Epithelial cell of proximal tubule (primary cell): Measurements from ENCODE around the gene HS6ST2. TPM values are rescaled to one million over a fixed set of nuclear protein-coding genes. Genes with fewer than 3 reads are reported as not detected.
A peak's percentile ranks its signal among the peaks of the same experiment; 100 is the strongest.

Experiments
- DNase-seq: peaks from one replicate; pipeline ENCODE4 v3.0.0-alpha.2; 2011; ENCODE audit warnings: low read depth
- H3K4me3 ChIP-seq: 2 replicates; pipeline ENCODE4 v1.5.1; 2011; ENCODE audit warnings: low read depth, mild to moderate bottlenecking, low read length
- total RNA-seq: library from RNA; depleted of rRNA; stranded (reverse); fragments of >200 nt; gene quantifications from 2 replicates; pipeline ENCODE4 v1.2.3, GENCODE V29; 2015
- TF ChIP-seq, protein P1 (sequence below): conservative IDR thresholded peaks from 2 replicates; pipeline ENCODE4 v1.5.1; 2012; ENCODE audit warnings: low read depth, mild to moderate bottlenecking, low read length

The HS6ST2 gene
- total RNA-seq, 1 donor from 2014 or later, result 9.2 TPM

DNA sequence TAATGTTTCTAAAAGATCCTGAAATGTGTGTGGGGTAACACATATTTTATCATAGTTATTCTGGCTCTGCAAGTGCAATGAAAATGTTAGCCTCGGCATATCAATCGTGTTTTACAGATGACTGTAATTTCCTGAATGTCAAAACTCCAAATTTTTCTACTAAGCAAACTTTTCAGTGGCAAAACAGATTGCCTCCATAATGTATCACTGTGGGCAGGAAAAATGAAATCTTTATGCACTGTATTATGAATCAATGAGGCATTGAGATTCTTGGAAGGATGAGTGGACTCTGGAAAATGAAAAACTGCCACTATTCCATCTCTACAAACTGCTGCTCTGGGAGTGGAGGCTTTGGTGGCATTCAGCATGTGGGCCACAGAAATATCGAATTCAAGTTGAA is 309.5 kb downstream of the HS6ST2 start:
- H3K4me3 ChIP-seq, result no peak overlapping the region
- no peak for DNase-seq
- TF ChIP-seq, protein P1, sequence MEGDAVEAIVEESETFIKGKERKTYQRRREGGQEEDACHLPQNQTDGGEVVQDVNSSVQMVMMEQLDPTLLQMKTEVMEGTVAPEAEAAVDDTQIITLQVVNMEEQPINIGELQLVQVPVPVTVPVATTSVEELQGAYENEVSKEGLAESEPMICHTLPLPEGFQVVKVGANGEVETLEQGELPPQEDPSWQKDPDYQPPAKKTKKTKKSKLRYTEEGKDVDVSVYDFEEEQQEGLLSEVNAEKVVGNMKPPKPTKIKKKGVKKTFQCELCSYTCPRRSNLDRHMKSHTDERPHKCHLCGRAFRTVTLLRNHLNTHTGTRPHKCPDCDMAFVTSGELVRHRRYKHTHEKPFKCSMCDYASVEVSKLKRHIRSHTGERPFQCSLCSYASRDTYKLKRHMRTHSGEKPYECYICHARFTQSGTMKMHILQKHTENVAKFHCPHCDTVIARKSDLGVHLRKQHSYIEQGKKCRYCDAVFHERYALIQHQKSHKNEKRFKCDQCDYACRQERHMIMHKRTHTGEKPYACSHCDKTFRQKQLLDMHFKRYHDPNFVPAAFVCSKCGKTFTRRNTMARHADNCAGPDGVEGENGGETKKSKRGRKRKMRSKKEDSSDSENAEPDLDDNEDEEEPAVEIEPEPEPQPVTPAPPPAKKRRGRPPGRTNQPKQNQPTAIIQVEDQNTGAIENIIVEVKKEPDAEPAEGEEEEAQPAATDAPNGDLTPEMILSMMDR, result no peak

DNA sequence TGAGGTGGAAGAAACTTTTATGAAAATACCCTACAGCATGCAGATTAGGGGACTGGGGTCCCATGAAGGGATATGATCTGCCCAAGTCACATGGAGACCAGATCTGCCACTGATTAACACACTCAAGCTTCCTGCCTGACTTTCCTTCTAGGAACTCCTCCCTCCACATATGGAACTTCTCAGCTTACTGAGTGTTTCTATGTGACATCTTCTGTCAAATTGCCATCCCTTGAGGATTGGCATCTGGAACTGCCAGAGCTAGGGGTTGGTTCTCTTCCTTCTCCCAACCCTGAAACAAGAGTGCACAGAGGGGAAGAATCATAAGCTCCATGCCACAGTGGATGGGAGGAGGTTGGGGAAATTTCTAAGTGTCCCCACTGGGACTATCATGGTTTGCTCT is 319.0 kb downstream of the HS6ST2 start:
- TF ChIP-seq, protein P1, result no peak
- DNase-seq, result no peak

DNA sequence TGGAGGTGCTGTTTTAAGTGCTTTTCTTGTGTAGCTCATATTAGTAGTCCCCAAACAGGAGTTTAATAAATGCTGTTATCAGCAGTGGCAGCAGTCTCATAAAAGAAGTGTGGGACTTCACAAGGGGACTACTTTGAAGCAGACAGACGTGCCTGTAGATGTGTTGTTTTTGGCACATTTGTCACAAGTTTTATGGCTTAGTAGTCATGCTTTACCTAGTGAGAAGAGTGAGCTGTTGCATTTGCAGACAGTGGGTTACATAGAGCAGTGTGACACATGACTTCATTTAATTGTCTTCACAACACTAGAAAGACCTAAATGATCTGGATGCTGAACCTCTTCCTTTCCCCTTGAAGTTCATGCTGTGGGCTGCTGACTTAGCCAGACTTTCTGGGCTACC is 320.1 kb downstream of the HS6ST2 start:
- TF ChIP-seq, protein P1, result no peak
- no peak for DNase-seq
- no peak overlapping the region for H3K4me3 ChIP-seq

More for the DNA sequence above, 319.0 kb downstream of the HS6ST2 start:
- no peak overlapping the region for H3K4me3 ChIP-seq

DNA sequence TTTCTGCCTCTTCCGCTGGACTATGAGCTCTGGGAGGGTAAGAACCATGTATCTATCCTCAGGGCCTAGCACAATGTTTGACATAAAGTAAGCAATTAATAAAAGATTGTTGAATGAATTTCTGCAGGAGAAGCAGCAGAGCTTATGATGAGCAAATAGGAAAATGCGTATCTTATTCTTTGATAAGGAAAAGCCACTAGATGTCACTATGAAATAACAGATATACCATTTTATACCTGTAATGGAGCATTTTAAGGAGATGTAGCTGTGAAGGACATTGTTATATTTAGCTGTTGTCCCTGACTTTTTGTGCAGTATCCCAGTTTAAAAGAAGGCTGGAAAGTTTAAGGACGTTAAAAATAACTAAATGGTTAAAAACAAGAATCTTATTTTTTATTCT is 322.3 kb downstream of the HS6ST2 start:
- TF ChIP-seq, protein P1, result no peak
- no peak overlapping the region for H3K4me3 ChIP-seq
- no peak for DNase-seq

DNA sequence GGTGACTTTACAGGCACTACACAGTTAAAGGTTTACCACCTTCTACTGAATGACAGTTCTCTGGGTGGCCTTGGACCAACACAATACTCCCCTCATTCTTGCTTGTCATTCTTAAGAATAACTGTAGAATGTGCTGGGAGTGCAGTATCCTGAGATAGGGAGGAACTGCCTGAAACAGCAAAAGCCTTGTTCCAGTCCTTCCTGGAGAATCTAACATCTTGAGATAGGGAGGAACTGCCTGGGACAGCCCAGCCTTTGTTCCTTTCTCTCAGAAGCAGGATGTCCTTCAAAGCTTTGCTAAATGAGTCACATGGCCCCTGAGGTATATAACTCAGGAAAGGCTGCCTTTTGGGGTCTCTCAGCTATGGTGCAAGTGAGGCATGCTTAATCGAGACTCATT is 323.9 kb downstream of the HS6ST2 start:
- H3K4me3 ChIP-seq, result no peak overlapping the region
- DNase-seq, result no peak
- TF ChIP-seq, protein P1, result no peak

DNA sequence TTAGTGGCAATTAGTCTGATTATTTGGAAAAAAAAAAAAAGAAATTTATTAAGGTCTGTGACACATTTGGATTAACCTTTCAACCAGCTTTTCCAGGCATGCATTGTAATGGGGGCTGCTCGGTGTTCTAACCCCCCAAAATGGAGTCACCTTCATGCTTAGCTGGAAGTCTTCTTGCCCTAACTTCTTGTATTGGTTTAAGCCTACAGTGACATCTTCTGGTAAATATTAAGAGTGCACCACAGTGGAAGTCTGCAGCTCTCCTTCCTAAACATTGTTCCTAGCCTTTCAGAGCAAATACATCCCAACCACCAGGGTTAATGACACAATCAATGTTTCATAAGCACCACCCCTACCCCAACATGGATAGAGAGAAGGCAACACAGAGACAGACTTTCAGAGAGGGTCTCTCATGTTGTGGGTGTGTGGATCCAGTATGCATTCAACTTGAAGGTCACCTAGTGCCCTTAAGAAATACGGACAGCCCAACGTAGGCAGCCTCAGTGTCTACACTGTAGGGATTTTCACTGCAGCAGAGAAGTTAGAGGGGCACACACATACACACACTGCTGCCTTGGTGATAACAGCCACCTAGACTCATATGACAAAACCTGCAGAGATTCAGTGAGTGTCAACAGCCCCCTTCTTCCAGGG is 326.7 kb downstream of the HS6ST2 start:
- DNase-seq, result no peak
- TF ChIP-seq, protein P1, result peak; percentile 56
- H3K4me3 ChIP-seq, result no peak overlapping the region

DNA sequence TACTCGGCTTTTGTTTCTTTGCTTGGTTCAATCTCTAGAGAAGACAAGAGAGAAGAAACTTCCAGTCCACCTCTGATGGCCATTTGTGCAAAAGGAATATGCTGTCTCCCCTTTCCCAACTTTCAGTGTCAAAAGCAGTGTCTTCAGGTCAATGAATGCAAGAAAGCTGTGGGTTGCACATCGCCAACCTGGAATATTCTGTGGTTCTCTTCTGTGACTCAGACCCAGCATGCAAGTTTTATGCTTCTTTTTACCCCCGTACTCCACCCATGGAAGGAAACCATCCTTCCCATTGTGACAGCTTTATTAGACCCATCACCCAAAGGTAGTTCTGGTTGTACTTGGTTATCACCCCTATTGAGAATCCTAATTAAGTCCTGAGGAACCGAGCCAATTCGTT is 334.0 kb downstream of the HS6ST2 start:
- TF ChIP-seq, protein P1, result no peak
- H3K4me3 ChIP-seq, result no peak overlapping the region
- DNase-seq, result no peak
